ENCODE results near the gene GABBR2.

Gene GABBR2

DNA sequence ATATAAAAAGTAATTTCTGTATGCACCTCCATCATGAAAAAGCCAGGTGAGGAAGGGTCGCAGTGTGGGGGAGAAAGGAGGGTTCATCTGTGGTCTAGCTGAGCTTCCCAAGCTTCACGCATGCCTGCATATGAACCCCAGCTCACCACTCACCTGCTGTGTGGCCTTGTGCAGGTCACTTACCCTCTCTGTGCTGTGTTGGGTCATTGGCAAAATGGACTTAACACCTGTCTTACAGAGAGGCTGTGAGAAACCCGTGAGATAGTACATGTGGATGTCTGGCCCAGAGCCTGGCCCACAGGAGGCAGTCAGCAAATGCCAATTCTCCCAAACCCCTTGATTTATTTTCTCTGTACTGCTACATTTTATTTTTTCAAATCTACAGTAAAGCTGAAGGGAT lies 88.9 kb downstream of the GABBR2 start:
- Histone ChIP-seq H3K9me3 (ENCODE audit: control insufficient read depth, low read length) (no peaks in the 10 kb centered on the region), H3K36me3 (ENCODE audit: control insufficient read depth, insufficient read depth, low read length) (no peaks in the 10 kb centered on the region), H3K27ac (no peak overlapping the region), H3K9ac (no peak overlapping the region), H3K27me3 (ENCODE audit: control insufficient read depth, insufficient read depth, low read length) (no peaks in the 10 kb centered on the region), H3K79me2 (no peaks in the 10 kb centered on the region), H3K4me1 (no peaks in the 10 kb centered on the region), H2AFZ (no peak overlapping the region), H3K4me2 (ENCODE audit: low read length) (no peak overlapping the region), H3K4me3 (ENCODE audit: low read depth, low read length) (no peak overlapping the region)
- TF ChIP-seq, protein P1, sequence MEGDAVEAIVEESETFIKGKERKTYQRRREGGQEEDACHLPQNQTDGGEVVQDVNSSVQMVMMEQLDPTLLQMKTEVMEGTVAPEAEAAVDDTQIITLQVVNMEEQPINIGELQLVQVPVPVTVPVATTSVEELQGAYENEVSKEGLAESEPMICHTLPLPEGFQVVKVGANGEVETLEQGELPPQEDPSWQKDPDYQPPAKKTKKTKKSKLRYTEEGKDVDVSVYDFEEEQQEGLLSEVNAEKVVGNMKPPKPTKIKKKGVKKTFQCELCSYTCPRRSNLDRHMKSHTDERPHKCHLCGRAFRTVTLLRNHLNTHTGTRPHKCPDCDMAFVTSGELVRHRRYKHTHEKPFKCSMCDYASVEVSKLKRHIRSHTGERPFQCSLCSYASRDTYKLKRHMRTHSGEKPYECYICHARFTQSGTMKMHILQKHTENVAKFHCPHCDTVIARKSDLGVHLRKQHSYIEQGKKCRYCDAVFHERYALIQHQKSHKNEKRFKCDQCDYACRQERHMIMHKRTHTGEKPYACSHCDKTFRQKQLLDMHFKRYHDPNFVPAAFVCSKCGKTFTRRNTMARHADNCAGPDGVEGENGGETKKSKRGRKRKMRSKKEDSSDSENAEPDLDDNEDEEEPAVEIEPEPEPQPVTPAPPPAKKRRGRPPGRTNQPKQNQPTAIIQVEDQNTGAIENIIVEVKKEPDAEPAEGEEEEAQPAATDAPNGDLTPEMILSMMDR (IDR thresholded peaks at IDR 0.05): no peak

DNA sequence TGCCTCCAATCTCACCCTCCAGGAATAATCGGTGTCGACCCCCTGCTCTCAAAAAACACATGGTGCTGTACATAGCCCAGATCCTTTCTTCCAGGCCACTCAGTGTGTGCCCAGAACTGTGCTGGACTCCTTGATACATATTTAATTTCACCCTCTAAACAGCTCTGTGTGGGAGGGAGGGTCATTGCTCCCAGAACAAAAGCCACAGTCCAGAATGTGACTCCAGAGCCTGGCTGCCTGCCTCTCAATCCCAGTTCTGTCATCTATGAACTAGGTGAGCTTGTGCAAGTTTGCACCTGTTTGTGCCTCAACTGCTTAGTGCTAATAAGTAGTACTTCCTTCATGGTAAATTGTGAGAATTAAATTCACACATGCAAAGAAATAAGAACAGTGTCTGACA lies 93.1 kb downstream of the GABBR2 start:
- no peak overlapping the region for H3K27ac ChIP-seq
- H3K9me3 ChIP-seq (ENCODE audit: control insufficient read depth, low read length): no peaks in the 10 kb centered on the region
- TF ChIP-seq, protein P1 (IDR thresholded peaks at IDR 0.05): no peak
- no peaks in the 10 kb centered on the region for H3K79me2 ChIP-seq
- H3K4me3 ChIP-seq (ENCODE audit: low read depth, low read length): no peak overlapping the region
- no peaks in the 10 kb centered on the region for H3K4me1 ChIP-seq
- no peaks in the 10 kb centered on the region for H3K27me3 ChIP-seq (ENCODE audit: control insufficient read depth, insufficient read depth, low read length)
- H3K4me2 ChIP-seq (ENCODE audit: low read length): no peak overlapping the region
- no peak overlapping the region for H2AFZ ChIP-seq
- H3K9ac ChIP-seq: no peak overlapping the region
- no peaks in the 10 kb centered on the region for H3K36me3 ChIP-seq (ENCODE audit: control insufficient read depth, insufficient read depth, low read length)

DNA sequence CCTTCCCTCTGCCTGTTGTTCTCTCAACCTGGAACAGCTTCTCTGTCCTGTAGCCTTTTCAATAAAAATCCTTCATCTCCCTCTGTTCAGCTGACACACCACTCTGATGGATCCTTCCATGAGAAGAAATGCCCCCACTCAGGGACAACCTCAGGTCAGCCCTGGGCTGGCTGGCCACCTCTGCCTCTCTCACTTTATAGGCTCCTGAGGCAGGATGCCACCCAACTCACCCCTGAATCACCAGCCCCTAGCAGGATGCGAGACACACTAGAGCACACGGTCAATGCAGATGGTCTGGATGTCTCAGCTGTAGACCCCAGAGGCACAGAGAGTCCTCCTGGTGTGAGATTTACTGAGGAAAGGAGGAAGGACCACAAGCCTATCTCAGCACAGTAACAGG lies 93.8 kb downstream of the GABBR2 start:
- no peaks in the 10 kb centered on the region for H3K9me3 ChIP-seq (ENCODE audit: control insufficient read depth, low read length)
- no peaks in the 10 kb centered on the region for H3K79me2 ChIP-seq
- no peak overlapping the region for H3K9ac ChIP-seq
- TF ChIP-seq, protein P1 (IDR thresholded peaks at IDR 0.05): no peak
- H3K4me1 ChIP-seq: no peaks in the 10 kb centered on the region
- no peak overlapping the region for H3K27ac ChIP-seq
- H3K4me2 ChIP-seq (ENCODE audit: low read length): no peak overlapping the region
- no peak overlapping the region for H3K4me3 ChIP-seq (ENCODE audit: low read depth, low read length)
- H2AFZ ChIP-seq: no peak overlapping the region
- H3K36me3 ChIP-seq (ENCODE audit: control insufficient read depth, insufficient read depth, low read length): no peaks in the 10 kb centered on the region
- H3K27me3 ChIP-seq (ENCODE audit: control insufficient read depth, insufficient read depth, low read length): no peaks in the 10 kb centered on the region

DNA sequence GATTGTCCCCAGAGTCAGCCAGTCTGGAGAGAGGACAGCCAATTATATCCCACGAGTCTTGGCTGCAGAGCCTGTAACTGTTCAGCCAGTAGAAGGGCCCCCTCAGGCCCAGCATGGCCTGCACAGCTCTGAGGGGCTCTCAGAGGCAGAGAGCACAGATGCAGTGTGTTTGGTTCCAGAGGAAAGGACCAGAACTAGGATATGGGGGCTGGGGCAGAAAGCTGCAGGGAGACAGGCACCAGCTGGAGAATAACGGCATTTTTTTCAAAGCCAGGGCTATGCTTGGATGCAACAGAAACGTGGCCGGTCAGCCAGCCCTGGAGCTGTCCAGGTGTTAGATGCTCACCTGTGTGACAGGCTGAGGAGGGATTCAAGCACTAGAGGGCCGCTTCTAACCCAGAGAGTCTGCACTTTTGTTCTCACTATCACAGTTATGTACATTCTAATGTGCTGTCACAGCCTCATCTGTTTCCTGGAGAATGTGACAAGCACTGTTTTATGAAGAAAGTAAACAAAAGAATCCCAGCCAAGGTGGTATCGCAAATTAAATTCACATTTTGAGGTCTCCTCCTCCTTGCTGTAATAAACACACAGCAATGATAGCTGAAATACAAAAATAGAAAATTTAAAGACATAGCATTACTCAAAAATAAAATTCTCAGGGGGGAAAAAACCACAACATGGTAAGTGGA lies 96.5 kb downstream of the GABBR2 start:
- H3K4me1 ChIP-seq: no peaks in the 10 kb centered on the region
- no peak overlapping the region for H3K4me2 ChIP-seq (ENCODE audit: low read length)
- H2AFZ ChIP-seq: no peak overlapping the region
- H3K36me3 ChIP-seq (ENCODE audit: control insufficient read depth, insufficient read depth, low read length): no peaks in the 10 kb centered on the region
- no peak overlapping the region for H3K9ac ChIP-seq
- no peaks in the 10 kb centered on the region for H3K27me3 ChIP-seq (ENCODE audit: control insufficient read depth, insufficient read depth, low read length)
- TF ChIP-seq, protein P1 (IDR thresholded peaks at IDR 0.05): no peak
- no peak overlapping the region for H3K27ac ChIP-seq
- no peaks in the 10 kb centered on the region for H3K79me2 ChIP-seq
- H3K9me3 ChIP-seq (ENCODE audit: control insufficient read depth, low read length): no peaks in the 10 kb centered on the region
- no peak overlapping the region for H3K4me3 ChIP-seq (ENCODE audit: low read depth, low read length)

DNA sequence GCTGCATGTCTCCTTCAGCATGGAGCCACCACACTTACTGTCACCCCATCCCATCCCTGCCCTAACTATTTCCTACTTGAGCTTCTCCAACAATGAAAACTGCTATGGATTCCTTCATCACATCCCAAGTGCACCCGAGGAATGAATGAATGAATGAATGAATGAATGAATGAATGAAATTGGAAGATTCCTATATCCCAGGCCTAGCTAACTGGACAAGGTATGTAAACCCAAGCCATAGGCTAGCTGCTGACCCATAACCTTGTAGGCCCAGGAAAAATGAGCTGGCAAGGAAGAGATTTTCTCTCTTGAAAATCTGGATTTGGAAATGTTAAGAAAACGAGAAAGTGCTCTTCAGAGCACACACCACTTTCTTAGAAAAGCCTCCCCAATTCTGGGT lies 97.4 kb downstream of the GABBR2 start:
- Histone ChIP-seq H3K9me3 (ENCODE audit: control insufficient read depth, low read length) (no peaks in the 10 kb centered on the region), H3K79me2 (no peaks in the 10 kb centered on the region), H3K4me2 (ENCODE audit: low read length) (no peak overlapping the region), H3K9ac (no peak overlapping the region), H2AFZ (no peak overlapping the region), H3K36me3 (ENCODE audit: control insufficient read depth, insufficient read depth, low read length) (no peaks in the 10 kb centered on the region), H3K4me1 (no peaks in the 10 kb centered on the region), H3K4me3 (ENCODE audit: low read depth, low read length) (no peak overlapping the region), H3K27ac (no peak overlapping the region), H3K27me3 (ENCODE audit: control insufficient read depth, insufficient read depth, low read length) (no peaks in the 10 kb centered on the region)
- TF ChIP-seq, protein P1 (IDR thresholded peaks at IDR 0.05): no peak
